Activated naive CD4-positive, alpha-beta T cell treated with anti-CD3 and anti-CD28 coated beads for 36 hours (primary cell): ENCODE measurements around the gene STXBP2. TPM values are rescaled to one million over a fixed set of nuclear protein-coding genes. Genes with fewer than 3 reads are reported as not detected.

ENCODE experiments used
- CTCF ChIA-PET: fragments of 350-600 bp; sonication (Branson Sonifier 250); formaldehyde crosslinking; loops from one replicate; lab custom pipeline; 2021; ENCODE audit warnings: antibody characterized with exemption; lab: Charles Lee
- DNase-seq: peaks from one replicate; pipeline ENCODE4 v3.0.0-alpha.2; 2020
- H3K27ac Mint-ChIP-seq: one replicate; pipeline ENCODE4 v1.8.0; 2021; ENCODE audit warnings: mild to moderate bottlenecking, mixed read lengths
- H3K27me3 Mint-ChIP-seq: one replicate; pipeline ENCODE4 v1.8.0; 2021; ENCODE audit warnings: low read depth, mixed read lengths
- H3K36me3 Mint-ChIP-seq: one replicate; pipeline ENCODE4 v1.8.0; 2021; ENCODE audit warnings: low read depth, mixed read lengths
- H3K4me1 Mint-ChIP-seq: one replicate; pipeline ENCODE4 v1.8.0; 2021; ENCODE audit warnings: low read depth, mixed read lengths
- H3K4me3 Mint-ChIP-seq: one replicate; pipeline ENCODE4 v1.8.0; 2021; ENCODE audit warnings: mild to moderate bottlenecking, moderate library complexity, mixed read lengths
- H3K9me3 Mint-ChIP-seq: one replicate; pipeline ENCODE4 v1.8.0; 2021; ENCODE audit warnings: mixed read lengths
- intact Hi-C: fragments of 100-400 bp; cut with micrococcal nuclease; formaldehyde crosslinking; loops from one replicate; pipeline ENCODE4 v1.15.1; 2023
- total RNA-seq, 2 experiments: library from RNA; stranded (reverse); gene quantifications; one replicate each; pipeline ENCODE4 v1.2.3, GENCODE V29; 2021

Gene STXBP2
- total RNA-seq, 2 experiments from 2014 or later = 88.4 to 92.4 TPM

GRCh38 chr19:7629347-7630054, 7.4 kb upstream of the STXBP2 start, which contains the start of the genes PET100 and XAB2:
Gene PET100, plus strand, starts transcription at chr19:7629793. Its CDS starts 41 bp downstream, at chr19:7629834.
Gene XAB2, minus strand, starts transcription at chr19:7629545. Its CDS starts 18 bp downstream, at chr19:7629527.
- Mint-ChIP-seq H3K4me3 (peak within 1 kb of the TSS; percentile 98), H3K4me1 (peaks cover 42% of the 10 kb centered on the region), H3K27ac (peak within 1 kb of the TSS; percentile 97), H3K36me3 (peaks cover 12% of the 10 kb centered on the region), H3K9me3 (no peaks in the 10 kb centered on the region), H3K27me3 (no peaks in the 10 kb centered on the region)
- CTCF ChIA-PET = interaction anchor here (0.6 to 2.3 kb wide), 9 partner anchors 23 to 315 kb away, joined by 3 to 11 read pairs (median 4); partner anchors contain the start of gene TRAPPC5
- intact Hi-C loops = loop anchor here (1.0 to 2.0 kb wide), 5 partner anchors 8 to 107 kb away; partner anchors contain the start of genes MCOLN1, PNPLA6, STXBP2 and TRAPPC5
- DNase-seq = peak; percentile 97

- Mint-ChIP-seq H3K36me3 (peaks cover 12% of the 10 kb centered on the region), H3K4me1 (peaks cover 48% of the 10 kb centered on the region), H3K27ac (no peak overlapping the region), H3K9me3 (no peaks in the 10 kb centered on the region), H3K27me3 (no peaks in the 10 kb centered on the region), H3K4me3 (no peak overlapping the region)
- DNase-seq = no peak
- CTCF ChIA-PET = no interaction called here
- intact Hi-C loops = no loop called here
These were observed 5.3 kb upstream of the STXBP2 start for GRCh38 chr19:7631577-7631976.

- H3K27me3 Mint-ChIP-seq = no peaks in the 10 kb centered on the region
- no peak for DNase-seq
- CTCF ChIA-PET = interaction anchor here (0.9 kb wide), 1 partner anchor 28 kb away, joined by 3 read pairs; no protein-coding TSS in a partner anchor
- H3K4me1 Mint-ChIP-seq = peaks cover 44% of the 10 kb centered on the region
- H3K4me3 Mint-ChIP-seq = no peak overlapping the region
- intact Hi-C loops = no loop called here
- H3K36me3 Mint-ChIP-seq = peaks cover 8% of the 10 kb centered on the region
- no peaks in the 10 kb centered on the region for H3K9me3 Mint-ChIP-seq
- no peak overlapping the region for H3K27ac Mint-ChIP-seq
These were observed 4.3 kb upstream of the STXBP2 start for GRCh38 chr19:7632340-7633203.

GRCh38 chr19:7633698-7634097, 3.2 kb upstream of the STXBP2 start, which contains the start of gene PCP2:
Gene PCP2, minus strand, starts transcription at chr19:7633719. Its CDS starts 262 bp downstream, at chr19:7633457.
- H3K36me3 Mint-ChIP-seq = peaks cover 7% of the 10 kb centered on the region
- DNase-seq = no peak
- peaks cover 40% of the 10 kb centered on the region for H3K4me1 Mint-ChIP-seq
- no peaks in the 10 kb centered on the region for H3K27me3 Mint-ChIP-seq
- H3K9me3 Mint-ChIP-seq = no peaks in the 10 kb centered on the region
- H3K27ac Mint-ChIP-seq = no peak within 1 kb of the TSS
- CTCF ChIA-PET = interaction anchor here (0.9 kb wide), 1 partner anchor 29 kb away, joined by 3 read pairs; no protein-coding TSS in a partner anchor
- intact Hi-C loops = no loop called here
- H3K4me3 Mint-ChIP-seq = no peak within 1 kb of the TSS

GRCh38 chr19:7635670-7636069, 1.2 kb upstream of the STXBP2 start:
- Mint-ChIP-seq H3K4me3 (no peak overlapping the region), H3K4me1 (peaks cover 36% of the 10 kb centered on the region), H3K27ac (no peak overlapping the region), H3K36me3 (peaks cover 12% of the 10 kb centered on the region), H3K9me3 (peaks cover 6% of the 10 kb centered on the region), H3K27me3 (no peaks in the 10 kb centered on the region)
- no peak for DNase-seq
- intact Hi-C loops = no loop called here
- CTCF ChIA-PET = interaction anchor here (0.7 to 1.5 kb wide), 5 partner anchors 17 to 467 kb away, joined by 3 to 5 read pairs (median 4); partner anchors contain the start of gene TRAPPC5

- no peak overlapping the region for H3K27ac Mint-ChIP-seq
- H3K4me1 Mint-ChIP-seq = peaks cover 32% of the 10 kb centered on the region
- DNase-seq = no peak
- no peaks in the 10 kb centered on the region for H3K27me3 Mint-ChIP-seq
- peaks cover 6% of the 10 kb centered on the region for H3K9me3 Mint-ChIP-seq
- intact Hi-C loops = no loop called here
- peaks cover 12% of the 10 kb centered on the region for H3K36me3 Mint-ChIP-seq
- peak overlapping the region; percentile 80 for H3K4me3 Mint-ChIP-seq
- CTCF ChIA-PET = interaction anchor here (1.1 to 1.5 kb wide), 3 partner anchors 16 to 164 kb away, joined by 3 to 5 read pairs (median 4); partner anchors contain the start of gene TRAPPC5
These were observed 606 bp upstream of the STXBP2 start for GRCh38 chr19:7636317-7636690.

- no peak for DNase-seq
- Mint-ChIP-seq H3K4me1 (peaks cover 32% of the 10 kb centered on the region), H3K9me3 (peaks cover 6% of the 10 kb centered on the region), H3K27ac (peak overlapping the region; percentile 65), H3K36me3 (peaks cover 12% of the 10 kb centered on the region), H3K4me3 (peak overlapping the region; percentile 80), H3K27me3 (no peaks in the 10 kb centered on the region)
- CTCF ChIA-PET = interaction anchor here (0.7 to 1.7 kb wide), 6 partner anchors 11 to 162 kb away, joined by 3 to 6 read pairs (median 4); partner anchors contain the start of gene TRAPPC5
- intact Hi-C loops = loop anchor here (1.0 kb wide), 1 partner anchor 8 kb away; the partner anchor contains the start of genes PET100 and XAB2
These were observed 705 bp downstream of the STXBP2 start for GRCh38 chr19:7637374-7638256.

GRCh38 chr19:7638802-7639465, 2.0 kb downstream of the STXBP2 start:
- no peak for DNase-seq
- intact Hi-C loops = no loop called here
- Mint-ChIP-seq H3K9me3 (peaks cover 6% of the 10 kb centered on the region), H3K27ac (no peak overlapping the region), H3K4me3 (peak overlapping the region; percentile 2), H3K4me1 (peaks cover 32% of the 10 kb centered on the region), H3K36me3 (peaks cover 10% of the 10 kb centered on the region), H3K27me3 (no peaks in the 10 kb centered on the region)
- CTCF ChIA-PET = interaction anchor here (1.1 kb wide), 1 partner anchor 13 kb away, joined by 3 read pairs; no protein-coding TSS in a partner anchor

- Mint-ChIP-seq H3K4me3 (no peak overlapping the region), H3K27ac (no peak overlapping the region), H3K4me1 (peaks cover 30% of the 10 kb centered on the region), H3K27me3 (no peaks in the 10 kb centered on the region), H3K9me3 (peaks cover 6% of the 10 kb centered on the region), H3K36me3 (peaks cover 10% of the 10 kb centered on the region)
- DNase-seq = no peak
- CTCF ChIA-PET = no interaction called here
- intact Hi-C loops = no loop called here
These were observed 3.0 kb downstream of the STXBP2 start for GRCh38 chr19:7639863-7640348.

- H3K4me1 Mint-ChIP-seq = peaks cover 28% of the 10 kb centered on the region
- no peak overlapping the region for H3K27ac Mint-ChIP-seq
- CTCF ChIA-PET = interaction anchor here (1.2 kb wide), 2 partner anchors 12 to 40 kb away, joined by 3 to 6 read pairs; partner anchors contain the start of gene TRAPPC5
- H3K4me3 Mint-ChIP-seq = no peak overlapping the region
- intact Hi-C loops = no loop called here
- peaks cover 10% of the 10 kb centered on the region for H3K36me3 Mint-ChIP-seq
- no peaks in the 10 kb centered on the region for H3K27me3 Mint-ChIP-seq
- peaks cover 6% of the 10 kb centered on the region for H3K9me3 Mint-ChIP-seq
- DNase-seq = no peak
These were observed 3.9 kb downstream of the STXBP2 start for GRCh38 chr19:7640803-7641202.
